K562 (cell line): ENCODE measurements around the gene MRGPRX3. TPM values are rescaled to one million over a fixed set of nuclear protein-coding genes. Genes with fewer than 3 reads are reported as not detected.

Experiments used
- ATAC-seq: fragments of 200-7000 bp; cut with Tn5 transposase; 3 replicates; pipeline ENCODE4 v1.9.1; 2020; ENCODE audit warnings: moderate library complexity
- BruUV-seq: library from RNA; stranded (reverse); fragments of 400-500 nt; replicated peaks from 2 replicates; lab custom pipeline; 2021; lab: Mats Ljungman, UMichigan
- CTCF ChIA-PET: fragments of 300-600 bp; formaldehyde crosslinking; extraction: SDS; loops from one replicate; lab custom pipeline; 2021; ENCODE audit warnings: low intra/inter-chr PET ratio; lab: Yijun Ruan, JAX
- POLR2A ChIA-PET: fragments of 300-600, 350-650 bp; sonication (Branson Sonifier 250); formaldehyde crosslinking; extraction: SDS; loops from one replicate; lab custom pipeline; 2021; ENCODE audit warnings: antibody characterized with exemption, inconsistent platforms; lab: Yijun Ruan, JAX
- DNase-seq, 4 experiments: peaks; one replicate each; pipeline versions ENCODE4 v3.0.0 to v3.0.0-alpha.2; 2011 to 2018; ENCODE audit warnings: low spot score in 3 of 4, mixed read lengths in 3 of 4; ENCODE audit errors: extremely low read depth in 1 of 4
- FAIRE-seq: peaks from 2 replicates; lab custom pipeline; 2011; peaks lifted over from hg19 to GRCh38; lab: Jason Lieb, UNC
- H2AFZ ChIP-seq: 2 replicates; pipeline ENCODE4 v1.6.0; 2011; ENCODE audit warnings: low read depth, low read length, control low read depth, inconsistent platforms
- H3K27ac ChIP-seq: fragments of 200-600 bp; 3 replicates; pipeline ENCODE4 v1.8.0; 2011; ENCODE audit warnings: low read depth, mild to moderate bottlenecking, control low read depth, inconsistent platforms, low read length, moderate library complexity, mixed read lengths; ENCODE audit errors: extremely low read depth
- H3K27me3 ChIP-seq, 2 experiments: fragments of 300-600 bp in 1 of 2; 2 replicates in 1 of 2; 3 replicates in 1 of 2; pipeline versions ENCODE4 v1.6.0 to v1.8.0; 2011; ENCODE audit warnings: inconsistent platforms in 2 of 2, low read length in 2 of 2, mild to moderate bottlenecking in 1 of 2, mixed read lengths in 1 of 2, moderate library complexity in 1 of 2; ENCODE audit not compliant: control insufficient read depth in 2 of 2, insufficient read depth in 2 of 2
- H3K36me3 ChIP-seq: fragments of 300-600 bp; 3 replicates; pipeline ENCODE4 v1.8.0; 2011; ENCODE audit warnings: mild to moderate bottlenecking, low read length, inconsistent platforms; ENCODE audit not compliant: control insufficient read depth, insufficient read depth
- H3K4me1 ChIP-seq, 2 experiments: fragments of 200-600 bp in 1 of 2; replicated peaks in 1 of 2; 2 replicates in 1 of 2; 3 replicates in 1 of 2; pipeline versions ENCODE4 v1.5.1 to v1.8.0; 2011; ENCODE audit warnings: inconsistent platforms in 2 of 2, low read length in 2 of 2, mild to moderate bottlenecking in 1 of 2, mixed read lengths in 1 of 2, moderate library complexity in 1 of 2; ENCODE audit not compliant: control insufficient read depth in 2 of 2, insufficient read depth in 2 of 2
- H3K4me2 ChIP-seq: 2 replicates; pipeline ENCODE4 v1.6.1; 2011; ENCODE audit warnings: low read length, control low read depth, inconsistent platforms, mixed read lengths; ENCODE audit not compliant: insufficient read depth
- H3K4me3 ChIP-seq: fragments of 200-600 bp; sonication (generic), shearing (Covaris generic); 2 replicates; pipeline ENCODE4 v1.5.1; 2016; ENCODE audit warnings: control low read depth, inconsistent platforms
- H3K79me2 ChIP-seq: fragments of 200-600 bp; 3 replicates; pipeline ENCODE4 v1.8.0; 2011; ENCODE audit warnings: low read length, inconsistent platforms; ENCODE audit not compliant: control insufficient read depth, insufficient read depth
- H3K9ac ChIP-seq, 2 experiments: 2 replicates each; pipeline versions ENCODE4 v1.6.0 to v1.6.1; 2011; ENCODE audit warnings: low read depth in 2 of 2, low read length in 2 of 2, control low read depth in 1 of 2, inconsistent platforms in 1 of 2, mild to moderate bottlenecking in 1 of 2, mixed read lengths in 1 of 2; ENCODE audit not compliant: insufficient read depth in 1 of 2
- H3K9me1 ChIP-seq: one replicate; pipeline ENCODE4 v1.6.0; 2011; ENCODE audit warnings: inconsistent platforms, mild to moderate bottlenecking, low read length, moderate library complexity; ENCODE audit not compliant: control insufficient read depth, insufficient read depth
- H3K9me3 ChIP-seq: replicated peaks from 2 replicates; pipeline ENCODE4 v1.5.1; 2011; ENCODE audit warnings: low read depth, low read length, inconsistent platforms; ENCODE audit not compliant: control insufficient read depth, insufficient read depth
- H4K20me1 ChIP-seq: replicated peaks from 2 replicates; pipeline ENCODE4 v1.6.1; 2011; ENCODE audit warnings: low read length, inconsistent platforms, mixed read lengths; ENCODE audit not compliant: control insufficient read depth, insufficient read depth
- DDX20 ChIP-seq: fragments of 450-650 bp; IDR thresholded peaks from 2 replicates; pipeline ENCODE4 v1.6.1; 2016; ENCODE audit warnings: missing genetic modification characterization, low read depth, mild to moderate bottlenecking, missing compliant biosample characterization, moderate library complexity
- EWSR1 ChIP-seq: fragments of 450-650 bp; IDR thresholded peaks from 2 replicates; pipeline ENCODE4 v1.6.1; 2018; ENCODE audit warnings: borderline replicate concordance, mild to moderate bottlenecking, low read depth, moderate library complexity; ENCODE audit not compliant: partially characterized antibody
- HLTF ChIP-seq: fragments of 450-650 bp; IDR thresholded peaks from 2 replicates; pipeline ENCODE4 v1.6.1; 2016
- MAFK ChIP-seq: IDR thresholded peaks from 2 replicates; pipeline ENCODE4 v1.6.1; 2011; ENCODE audit warnings: low read length, improper control_type of control experiment
- MCM3 ChIP-seq: fragments of 450-650 bp; IDR thresholded peaks from 2 replicates; pipeline ENCODE4 v1.6.1; 2016
- MTF1 ChIP-seq: fragments of 250-450 bp; sonication (Bioruptor Pico); IDR thresholded peaks from 2 replicates; pipeline ENCODE4 v1.9.0; 2021; ENCODE audit warnings: moderate library complexity, mild to moderate bottlenecking, inconsistent platforms, borderline replicate concordance
- NCOA4 ChIP-seq: fragments of 450-650 bp; IDR thresholded peaks from 2 replicates; pipeline ENCODE4 v1.6.1; 2018; ENCODE audit warnings: mild to moderate bottlenecking; ENCODE audit not compliant: partially characterized antibody
- PCBP1 ChIP-seq: fragments of 200-400 bp; formaldehyde crosslinking; IDR thresholded peaks from 2 replicates; pipeline ENCODE4 v1.6.1; 2018; ENCODE audit warnings: mild to moderate bottlenecking, low read depth, low read length; ENCODE audit not compliant: poor library complexity, severe bottlenecking
- SMAD3 ChIP-seq: fragments of 450-650 bp; formaldehyde crosslinking; conservative IDR thresholded peaks from 2 replicates; pipeline ENCODE4 v1.4.0; 2020; ENCODE audit warnings: mild to moderate bottlenecking
- SMARCE1 ChIP-seq: fragments of 450-650 bp; IDR thresholded peaks from 2 replicates; pipeline ENCODE4 v1.7.1; 2016; ENCODE audit warnings: mild to moderate bottlenecking
- ZBTB1 ChIP-seq: sonication (generic); formaldehyde crosslinking; IDR thresholded peaks from 2 replicates; pipeline ENCODE4 v1.8.1; 2023; ENCODE audit warnings: missing genetic modification reagents, low read depth, mild to moderate bottlenecking, borderline replicate concordance
- ZBTB2 ChIP-seq: fragments of 450-650 bp; IDR thresholded peaks from 2 replicates; pipeline ENCODE4 v1.6.1; 2016; ENCODE audit warnings: antibody characterized with exemption
- ZKSCAN3 ChIP-seq: fragments of 250-450 bp; sonication (Bioruptor Pico); IDR thresholded peaks from 2 replicates; pipeline ENCODE4 v1.4.0; 2020
- ZNF143 ChIP-seq: sonication (generic); formaldehyde crosslinking; IDR thresholded peaks from 2 replicates; pipeline ENCODE4 v1.9.0; 2022; ENCODE audit warnings: mild to moderate bottlenecking, missing genetic modification reagents
- ZNF324 ChIP-seq: fragments of 250-450 bp; sonication (Bioruptor Pico); IDR thresholded peaks from 2 replicates; pipeline ENCODE4 v1.4.0; 2020; ENCODE audit warnings: mild to moderate bottlenecking
- ZNF57 ChIP-seq: fragments of 450-650 bp; formaldehyde crosslinking; IDR thresholded peaks from 2 replicates; pipeline ENCODE4 v1.4.0; 2020; ENCODE audit warnings: mild to moderate bottlenecking, moderate library complexity
- ZNF77 ChIP-seq: fragments of 250-450 bp; sonication (Bioruptor Pico); IDR thresholded peaks from 2 replicates; pipeline ENCODE4 v1.5.0; 2020
- WGBS: fragments of 100-300 bp; shearing (Covaris generic); methylation state at CpG from one replicate; pipeline ENCODE4 v1.1.6; 2016; ENCODE audit warnings: low coverage, mixed read lengths; ENCODE audit not compliant: insufficient coverage; ENCODE audit errors: missing lambda C conversion rate; 5-methylcytosine and 5-hydroxymethylcytosine counted together
- in situ Hi-C: fragments of 300-500 bp; cut with MboI; formaldehyde crosslinking; loops from 4 replicates; pipeline ENCODE4 v1.15.0; 2018; ENCODE audit warnings: inconsistent platforms, mixed read lengths
- intact Hi-C: fragments of 100-400 bp; cut with micrococcal nuclease; formaldehyde crosslinking; loops from 2 replicates; pipeline ENCODE4 v1.14.2; 2022
- polyA plus RNA-seq, 8 experiments: library from polyadenylated mRNA; depleted of rRNA in 4 of 8; stranded (reverse) in 5 of 8; unstranded in 3 of 8; fragments of >200 nt; fragmentation: Nextera tagmentation in 2 of 8; fragmentation: Illumina TruSeq in 1 of 8; extraction: Ambion mirVana in 2 of 8; extraction: Trizol in 1 of 8; gene quantifications; 2 replicates each; pipeline versions ENCODE4 v1.2.1 to v1.2.3, GENCODE V29; 2011 to 2014; ENCODE audit warnings: inconsistent platforms in 1 of 8, missing spikeins in 1 of 8
- total RNA-seq, 7 experiments: library from RNA; depleted of rRNA in 6 of 7; stranded (reverse); fragments of >200 nt in 6 of 7; fragmentation: Illumina TruSeq in 2 of 7; extraction: Trizol in 2 of 7; gene quantifications; 2 replicates each; pipeline versions ENCODE4 v1.2.1 to v1.2.3, GENCODE V29; 2011 to 2021; ENCODE audit warnings: low replicate concordance in 1 of 7
- TF ChIP-seq, protein P1 (sequence below), 2 experiments: fragments of 450-650 bp in 1 of 2; sonication (generic) in 1 of 2; formaldehyde crosslinking in 1 of 2; IDR thresholded peaks in 1 of 2; conservative IDR thresholded peaks in 1 of 2; 2 replicates each; pipeline versions ENCODE4 v1.6.1 to v1.8.1; 2016 to 2023; ENCODE audit warnings: mild to moderate bottlenecking in 2 of 2, moderate library complexity in 2 of 2, inconsistent platforms in 1 of 2, missing genetic modification reagents in 1 of 2

The MRGPRX3 gene
- total and polyA plus RNA-seq, 9 of the 15 experiments (the other 6 are each of a cell fraction or from before 2014, with no cell fraction given): not detected

GRCh38 chr11:18168372-18168771 lies 36.0 kb downstream of the MRGPRX3 start:
- H3K9me3 ChIP-seq: no peaks in the 10 kb centered on the region
- BruUV-seq: no TSS peak
- ATAC-seq (no peak), FAIRE-seq (no peak), DNase-seq (no peak)
- in situ Hi-C loops: no loop called here
- ChIA-PET POLR2A (no interaction called here), CTCF (no interaction called here)
- H3K4me2 ChIP-seq: no peak overlapping the region
- no peaks in the 10 kb centered on the region for H3K36me3 ChIP-seq
- no peaks in the 10 kb centered on the region for H3K9me1 ChIP-seq
- H3K27ac ChIP-seq: no peak overlapping the region
- intact Hi-C loops: no loop called here
- H3K9ac ChIP-seq: no peak overlapping the region
- no peak overlapping the region for H2AFZ ChIP-seq
- H3K79me2 ChIP-seq: no peaks in the 10 kb centered on the region
- H3K4me3 ChIP-seq: no peak overlapping the region
- TF ChIP-seq EWSR1 (no peak), MTF1 (CRISPR knock-in tag) (no peak), ZKSCAN3 (no peak), ZNF57 (no peak), ZNF77 (no peak), HLTF (no peak), PCBP1 (no peak), DDX20 (tag) (no peak), ZBTB2 (no peak), SMARCE1 (no peak), SMAD3 (no peak), ZNF143 (CRISPR knock-in tag) (no peak), MCM3 (no peak), ZBTB1 (CRISPR knock-in tag) (no peak), MAFK (no peak), NCOA4 (no peak), ZNF324 (CRISPR knock-in tag) (no peak)
- TF ChIP-seq, protein P1, sequence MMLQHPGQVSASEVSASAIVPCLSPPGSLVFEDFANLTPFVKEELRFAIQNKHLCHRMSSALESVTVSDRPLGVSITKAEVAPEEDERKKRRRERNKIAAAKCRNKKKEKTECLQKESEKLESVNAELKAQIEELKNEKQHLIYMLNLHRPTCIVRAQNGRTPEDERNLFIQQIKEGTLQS (IDR thresholded peaks at IDR 0.05): no peak
- TF ChIP-seq, protein P1 (CRISPR knock-in tag; conservative IDR thresholded peaks at IDR 0.05): no peak
- peaks cover 3 to 6% of the 10 kb centered on the region in 2 experiments; a peak in 3 of 5 replicates for H3K27me3 ChIP-seq
- no peaks in the 10 kb centered on the region for H3K4me1 ChIP-seq
- WGBS: 0% methylated on average over 1 of the region's 1 CpG
- no peaks in the 10 kb centered on the region for H4K20me1 ChIP-seq
